HepG2 (cell line): Measurements from ENCODE around the gene MYO7A. TPM values are rescaled to one million over a fixed set of nuclear protein-coding genes. Genes with fewer than 3 reads are reported as not detected.

ENCODE experiments used
- ATAC-seq: fragments of 200-7000 bp; cut with Tn5 transposase; 3 replicates; pipeline ENCODE4 v1.9.1; 2020; ENCODE audit warnings: mild to moderate bottlenecking, moderate library complexity
- BruUV-seq: library from RNA; stranded (reverse); fragments of 400-500 nt; replicated peaks from 2 replicates; lab custom pipeline; 2021; lab: Mats Ljungman, UMichigan
- CTCF ChIA-PET: fragments of 300-600 bp; formaldehyde crosslinking; extraction: SDS; loops from one replicate; lab custom pipeline; 2021; ENCODE audit warnings: low total read pairs, inconsistent platforms, low intra/inter-chr PET ratio; lab: Yijun Ruan, JAX
- POLR2A ChIA-PET: fragments of 350-600 bp; sonication (Branson Sonifier 250); formaldehyde crosslinking; loops from one replicate; lab custom pipeline; 2020; ENCODE audit warnings: antibody characterized with exemption, inconsistent platforms; lab: Yijun Ruan, JAX
- DNase-seq: peaks from one replicate; pipeline ENCODE4 v3.0.0-alpha.2; 2015; ENCODE audit warnings: low spot score
- FAIRE-seq: peaks from 3 replicates; lab custom pipeline; 2011; peaks lifted over from hg19 to GRCh38; lab: Jason Lieb, UNC
- H2AFZ ChIP-seq: one replicate; pipeline ENCODE4 v1.6.1; 2011; ENCODE audit warnings: low read length, inconsistent platforms
- H3K27ac ChIP-seq: fragments of 300-600 bp; 3 replicates; pipeline ENCODE4 v1.8.0; 2011; ENCODE audit warnings: mixed run types, mild to moderate bottlenecking, mixed read lengths, low read length, inconsistent platforms; ENCODE audit not compliant: insufficient read depth; ENCODE audit errors: extremely low read length
- H3K27me3 ChIP-seq, 2 experiments: fragments of 200-600 bp in 1 of 2; 2 replicates in 1 of 2; 3 replicates in 1 of 2; pipeline versions ENCODE4 v1.6.0 to v1.8.0; 2011; ENCODE audit warnings: low read length in 2 of 2, mild to moderate bottlenecking in 2 of 2, moderate library complexity in 2 of 2, inconsistent platforms in 1 of 2; ENCODE audit not compliant: insufficient read depth in 2 of 2, control insufficient read depth in 1 of 2
- H3K36me3 ChIP-seq, 2 experiments: fragments of 200-600 bp in 1 of 2; replicated peaks in 1 of 2; 2 replicates in 1 of 2; 3 replicates in 1 of 2; pipeline versions ENCODE4 v1.5.1 to v1.8.0; 2011; ENCODE audit warnings: low read length in 2 of 2, inconsistent platforms in 1 of 2; ENCODE audit not compliant: insufficient read depth in 2 of 2, control insufficient read depth in 1 of 2
- H3K4me1 ChIP-seq: 2 replicates; pipeline ENCODE4 v1.5.1; 2012; ENCODE audit warnings: low read length, inconsistent platforms; ENCODE audit not compliant: insufficient read depth
- H3K4me2 ChIP-seq: 2 replicates; pipeline ENCODE4 v1.6.0; 2011; ENCODE audit warnings: low read depth, low read length, inconsistent platforms
- H3K4me3 ChIP-seq, 3 experiments: fragments of 200-600 bp in 1 of 3; sonication (generic), shearing (Covaris generic) in 1 of 3; replicated peaks in 1 of 3; 2 replicates each; pipeline ENCODE4 v1.5.1; 2011 to 2016; ENCODE audit warnings: low read length in 3 of 3, inconsistent platforms in 2 of 3, low read depth in 2 of 3, mild to moderate bottlenecking in 2 of 3, control low read depth in 1 of 3, mixed read lengths in 1 of 3; ENCODE audit not compliant: insufficient read depth in 1 of 3
- H3K79me2 ChIP-seq: one replicate; pipeline ENCODE4 v1.6.1; 2011; ENCODE audit warnings: low read length, inconsistent platforms; ENCODE audit not compliant: insufficient read depth
- H3K9ac ChIP-seq: 2 replicates; pipeline ENCODE4 v1.6.0; 2011; ENCODE audit warnings: mild to moderate bottlenecking, low read depth, low read length, inconsistent platforms; ENCODE audit not compliant: insufficient read depth
- H3K9me3 ChIP-seq: 2 replicates; pipeline ENCODE4 v1.5.1; 2012; ENCODE audit warnings: mild to moderate bottlenecking, low read length
- H4K20me1 ChIP-seq: 2 replicates; pipeline ENCODE4 v1.6.0; 2011; ENCODE audit warnings: inconsistent platforms, mild to moderate bottlenecking, low read length, moderate library complexity; ENCODE audit not compliant: insufficient read depth
- BORCS8-MEF2B ChIP-seq: sonication (generic); formaldehyde crosslinking; IDR thresholded peaks from 2 replicates; pipeline ENCODE4 v1.8.0; 2022; ENCODE audit warnings: mild to moderate bottlenecking, missing genetic modification reagents
- DMAP1 ChIP-seq: IDR thresholded peaks from 2 replicates; pipeline ENCODE4 v1.6.1; 2016
- FLYWCH1 ChIP-seq: sonication (generic); formaldehyde crosslinking; IDR thresholded peaks from 2 replicates; pipeline ENCODE4 v1.8.1; 2023; ENCODE audit warnings: mild to moderate bottlenecking, missing genetic modification reagents
- FOXA3 ChIP-seq: IDR thresholded peaks from 2 replicates; pipeline ENCODE4 v1.6.1; 2016; ENCODE audit warnings: missing genetic modification reagents, missing compliant biosample characterization
- HDAC2 ChIP-seq: sonication (generic); formaldehyde crosslinking; IDR thresholded peaks from 2 replicates; pipeline ENCODE4 v1.4.0; 2020; ENCODE audit warnings: missing genetic modification reagents
- IRF2 ChIP-seq: IDR thresholded peaks from 2 replicates; pipeline ENCODE4 v1.6.1; 2018; ENCODE audit warnings: missing genetic modification reagents, missing compliant biosample characterization
- JDP2 ChIP-seq: sonication (generic); formaldehyde crosslinking; IDR thresholded peaks from 2 replicates; pipeline ENCODE4 v1.8.1; 2022; ENCODE audit warnings: missing genetic modification reagents, borderline replicate concordance
- KDM2A ChIP-seq: sonication (generic); formaldehyde crosslinking; IDR thresholded peaks from 2 replicates; pipeline ENCODE4 v1.4.0; 2020; ENCODE audit warnings: low read depth, missing genetic modification reagents, borderline replicate concordance
- MAZ ChIP-seq, 2 experiments: sonication (generic) in 1 of 2; formaldehyde crosslinking in 1 of 2; IDR thresholded peaks; 2 replicates each; pipeline versions ENCODE4 v1.5.0 to v1.6.1; 2012 to 2020; ENCODE audit warnings: low read depth in 2 of 2, mild to moderate bottlenecking in 2 of 2, borderline replicate concordance in 1 of 2, improper control_type of control experiment in 1 of 2, low read length in 1 of 2, missing genetic modification reagents in 1 of 2, moderate library complexity in 1 of 2
- MIER2 ChIP-seq: IDR thresholded peaks from 2 replicates; pipeline ENCODE4 v1.6.1; 2016; ENCODE audit warnings: missing biosample characterization, missing genetic modification reagents
- PRPF4 ChIP-seq: fragments of 200-400 bp; formaldehyde crosslinking; IDR thresholded peaks from 2 replicates; pipeline ENCODE4 v1.6.1; 2016; ENCODE audit warnings: low read length, low read depth; ENCODE audit not compliant: poor library complexity, severe bottlenecking
- SOX6 ChIP-seq, 2 experiments: fragments of 450-650 bp in 1 of 2; sonication (generic) in 1 of 2; formaldehyde crosslinking in 1 of 2; IDR thresholded peaks; 2 replicates each; pipeline versions ENCODE4 v1.4.0 to v1.6.1; 2017 to 2020; ENCODE audit warnings: antibody characterized with exemption in 1 of 2, mild to moderate bottlenecking in 1 of 2, missing genetic modification reagents in 1 of 2
- SUZ12 ChIP-seq: fragments of 150-350 bp; IDR thresholded peaks from 2 replicates; pipeline ENCODE4 v1.6.1; 2014; ENCODE audit warnings: low read depth, low read length
- ZBTB25 ChIP-seq: IDR thresholded peaks from 2 replicates; pipeline ENCODE4 v1.6.1; 2018; ENCODE audit warnings: missing genetic modification reagents
- ZFP1 ChIP-seq: IDR thresholded peaks from 2 replicates; pipeline ENCODE4 v1.6.1; 2016
- ZNF205 ChIP-seq: IDR thresholded peaks from 2 replicates; pipeline ENCODE4 v1.6.1; 2018; ENCODE audit warnings: missing biosample characterization, missing genetic modification reagents
- ZNF251 ChIP-seq: sonication (generic); formaldehyde crosslinking; IDR thresholded peaks from 2 replicates; pipeline ENCODE4 v1.9.0; 2021; ENCODE audit warnings: mild to moderate bottlenecking, missing genetic modification reagents
- ZNF619 ChIP-seq: sonication (generic); formaldehyde crosslinking; IDR thresholded peaks from 2 replicates; pipeline ENCODE4 v1.4.0; 2020; ENCODE audit warnings: mild to moderate bottlenecking, missing genetic modification reagents
- ZNF644 ChIP-seq: IDR thresholded peaks from 2 replicates; pipeline ENCODE4 v1.6.1; 2016; ENCODE audit warnings: low read depth
- ZNF773 ChIP-seq: sonication (generic); formaldehyde crosslinking; IDR thresholded peaks from 2 replicates; pipeline ENCODE4 v1.4.0; 2020; ENCODE audit warnings: missing genetic modification reagents, borderline replicate concordance
- WGBS: methylation state at CpG from one replicate; pipeline ENCODE4 v1.1.6; 2017; ENCODE audit warnings: low lambda C conversion rate; 5-methylcytosine and 5-hydroxymethylcytosine counted together
- in situ Hi-C: cut with HindIII; loops from 2 replicates; pipeline ENCODE4 v1.10.0; 2017; ENCODE audit warnings: low pct_unique_long_range_greater_than_20kb; ENCODE audit not compliant: extremely low pct_ligation_motif_present
- intact Hi-C: fragments of 100-400 bp; cut with micrococcal nuclease; formaldehyde crosslinking; loops from one replicate; pipeline ENCODE4 v1.10.0; 2022; ENCODE audit not compliant: unreplicated experiment
- polyA plus RNA-seq, 8 experiments: library from polyadenylated mRNA; depleted of rRNA in 3 of 8; stranded (reverse) in 7 of 8; unstranded in 1 of 8; fragments of >200 nt; fragmentation: Illumina TruSeq in 4 of 8; extraction: Trizol in 4 of 8; gene quantifications; 2 replicates each; pipeline versions ENCODE4 v1.2.1 to v1.2.3, GENCODE V29; 2011 to 2016; ENCODE audit warnings: low read depth in 4 of 8, missing spikeins in 1 of 8, mixed read lengths in 1 of 8; ENCODE audit not compliant: insufficient read depth in 1 of 8
- total RNA-seq, 5 experiments: library from RNA; depleted of rRNA; stranded (reverse); fragments of >200 nt; fragmentation: Illumina TruSeq; extraction: Trizol; gene quantifications; 2 replicates each; pipeline ENCODE4 v1.2.3, GENCODE V29; 2016; ENCODE audit warnings: low read depth in 1 of 5
- TF ChIP-seq, protein P1 (sequence below): sonication (generic); formaldehyde crosslinking; IDR thresholded peaks from 2 replicates; pipeline ENCODE4 v1.8.0; 2022; ENCODE audit warnings: mild to moderate bottlenecking, missing genetic modification reagents, moderate library complexity
- TF ChIP-seq, protein P2 (sequence below): sonication (generic); formaldehyde crosslinking; IDR thresholded peaks from 2 replicates; pipeline ENCODE4 v1.4.0; 2020; ENCODE audit warnings: mild to moderate bottlenecking, missing genetic modification reagents
- TF ChIP-seq, protein P3 (sequence below): sonication (generic); formaldehyde crosslinking; IDR thresholded peaks from 2 replicates; pipeline ENCODE4 v1.5.0; 2020; ENCODE audit warnings: missing genetic modification reagents

Gene MYO7A
- total and polyA plus RNA-seq, 2 of the 13 experiments (the other 11 are each of a cell fraction or from before 2014, with no cell fraction given): 7.5 to 10.0 TPM

- BruUV-seq: no TSS peak
- ATAC-seq (peak; percentile 86), DNase-seq (peak; percentile 77), FAIRE-seq (peak; percentile 86)
- H4K20me1 ChIP-seq: no peaks in the 10 kb centered on the region
- CTCF ChIA-PET: no interaction called here
- intact Hi-C loops: loop anchor here (2.0 kb wide), 1 partner anchor 16 kb away; the partner anchor contains the start of gene MYO7A
- H2AFZ ChIP-seq: no peak overlapping the region
- H3K27ac ChIP-seq: peak overlapping the region; percentile 24
- POLR2A ChIA-PET: interaction anchor here (0.7 to 1.4 kb wide), 6 partner anchors 8 to 49 kb away, joined by 3 to 18 read pairs (median 4); partner anchors contain the start of gene MYO7A
- H3K4me3 ChIP-seq: peak overlapping the region in 1 of 3 experiments; percentile 36; a peak in 1 of 6 replicates
- peak overlapping the region; percentile 57 for H3K4me2 ChIP-seq
- no peaks in the 10 kb centered on the region for H3K79me2 ChIP-seq
- H3K4me1 ChIP-seq: peaks cover 55% of the 10 kb centered on the region
- H3K9me3 ChIP-seq: no peaks in the 10 kb centered on the region
- in situ Hi-C loops: no loop called here
- no peaks in the 10 kb centered on the region for H3K27me3 ChIP-seq
- H3K9ac ChIP-seq: no peak overlapping the region
- no peaks in the 10 kb centered on the region for H3K36me3 ChIP-seq
- 23% methylated on average over 7 of the region's 7 CpGs for WGBS
- TF ChIP-seq JDP2 (CRISPR knock-in tag): no peak
- TF ChIP-seq FOXA3 (CRISPR knock-in tag): peak; percentile 56; the same call in 1 of the 2 replicates
- no peak for TF ChIP-seq ZNF619
- TF ChIP-seq, protein P1, sequence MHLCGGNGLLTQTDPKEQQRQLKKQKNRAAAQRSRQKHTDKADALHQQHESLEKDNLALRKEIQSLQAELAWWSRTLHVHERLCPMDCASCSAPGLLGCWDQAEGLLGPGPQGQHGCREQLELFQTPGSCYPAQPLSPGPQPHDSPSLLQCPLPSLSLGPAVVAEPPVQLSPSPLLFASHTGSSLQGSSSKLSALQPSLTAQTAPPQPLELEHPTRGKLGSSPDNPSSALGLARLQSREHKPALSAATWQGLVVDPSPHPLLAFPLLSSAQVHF (CRISPR knock-in tag): no peak
- TF ChIP-seq ZNF644 (CRISPR knock-in tag): peak; percentile 88
- TF ChIP-seq ZNF251 (CRISPR knock-in tag): no peak
- no peak for TF ChIP-seq BORCS8-MEF2B
- TF ChIP-seq ZNF773 (CRISPR knock-in tag): no peak
- no peak for TF ChIP-seq PRPF4
- peak; percentile 51; the same call in 1 of the 2 replicates for TF ChIP-seq DMAP1
- no peak for TF ChIP-seq MAZ (IDR thresholded peaks at IDR 0.05; ENCODE audit: borderline replicate concordance, low read depth, low read length)
- TF ChIP-seq MAZ (CRISPR knock-in tag; IDR thresholded peaks at IDR 0.05; ENCODE audit: low read depth): no peak
- 0 out of 2 replicates have a peak, but pooled peaks have one; percentile 31 for TF ChIP-seq IRF2 (CRISPR knock-in tag)
- TF ChIP-seq ZBTB25 (CRISPR knock-in tag): peak; percentile 55; the same call in 1 of the 2 replicates
- TF ChIP-seq, protein P2, sequence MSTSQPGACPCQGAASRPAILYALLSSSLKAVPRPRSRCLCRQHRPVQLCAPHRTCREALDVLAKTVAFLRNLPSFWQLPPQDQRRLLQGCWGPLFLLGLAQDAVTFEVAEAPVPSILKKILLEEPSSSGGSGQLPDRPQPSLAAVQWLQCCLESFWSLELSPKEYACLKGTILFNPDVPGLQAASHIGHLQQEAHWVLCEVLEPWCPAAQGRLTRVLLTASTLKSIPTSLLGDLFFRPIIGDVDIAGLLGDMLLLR (CRISPR knock-in tag): no peak
- peak; percentile 42; the same call in 1 of the 2 replicates for TF ChIP-seq ZNF205 (CRISPR knock-in tag)
- no peak for TF ChIP-seq FLYWCH1
- TF ChIP-seq, protein P3, sequence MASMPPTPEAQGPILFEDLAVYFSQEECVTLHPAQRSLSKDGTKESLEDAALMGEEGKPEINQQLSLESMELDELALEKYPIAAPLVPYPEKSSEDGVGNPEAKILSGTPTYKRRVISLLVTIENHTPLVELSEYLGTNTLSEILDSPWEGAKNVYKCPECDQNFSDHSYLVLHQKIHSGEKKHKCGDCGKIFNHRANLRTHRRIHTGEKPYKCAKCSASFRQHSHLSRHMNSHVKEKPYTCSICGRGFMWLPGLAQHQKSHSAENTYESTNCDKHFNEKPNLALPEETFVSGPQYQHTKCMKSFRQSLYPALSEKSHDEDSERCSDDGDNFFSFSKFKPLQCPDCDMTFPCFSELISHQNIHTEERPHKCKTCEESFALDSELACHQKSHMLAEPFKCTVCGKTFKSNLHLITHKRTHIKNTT (CRISPR knock-in tag): no peak
- TF ChIP-seq SUZ12: no peak
- TF ChIP-seq KDM2A: no peak
- no peak for TF ChIP-seq ZFP1 (CRISPR knock-in tag)
- no peak for TF ChIP-seq MIER2 (CRISPR knock-in tag)
- no peak for TF ChIP-seq SOX6 (IDR thresholded peaks at IDR 0.05)
- peak; percentile 71 for TF ChIP-seq SOX6 (CRISPR knock-in tag; IDR thresholded peaks at IDR 0.05)
- TF ChIP-seq HDAC2 (CRISPR knock-in tag): peak; percentile 89
Measured at GRCh38 chr11:77144857-77145428, 16.9 kb downstream of the MYO7A start.
